GM21576 (cell line): ENCODE measurements around the gene SHISA2.
"Not testable (repeated sequence)": the region's sequence is repeated elsewhere in the genome, so short reads cannot be mapped to it uniquely, and the experiment has no call there.

ENCODE experiments used
- ATAC-seq: cut with Tn5 transposase; IDR thresholded peaks from one replicate; pipeline ENCODE4 v1.9.1; 2021; ENCODE audit warnings: mild to moderate bottlenecking, moderate library complexity; ENCODE audit not compliant: unreplicated experiment

SHISA2 gene

GRCh38 chr13:26051657-26052311 lies at the start of gene SHISA2:
Gene SHISA2 (minus strand): TSS chr13:26052016. CDS start chr13:26050975, 1,041 bp downstream.
- ATAC-seq: no peak

- ATAC-seq: no peak
These were observed 44.2 kb upstream of the SHISA2 start for GRCh38 chr13:26095846-26096610.

- no peak for ATAC-seq
These were observed 43.5 kb upstream of the SHISA2 start for GRCh38 chr13:26095338-26095737.

- not testable (repeated sequence) for ATAC-seq
These were observed 25.0 kb upstream of the SHISA2 start for GRCh38 chr13:26076821-26077220.

- ATAC-seq: no peak
These were observed 23.7 kb upstream of the SHISA2 start for GRCh38 chr13:26075498-26075897.

GRCh38 chr13:26074706-26075105 lies 22.9 kb upstream of the SHISA2 start:
- no peak for ATAC-seq

- not testable (repeated sequence) for ATAC-seq
These were observed 20.5 kb upstream of the SHISA2 start for GRCh38 chr13:26072335-26072734.

- no peak for ATAC-seq
These were observed 19.9 kb upstream of the SHISA2 start for GRCh38 chr13:26071691-26072090.

- not testable (repeated sequence) for ATAC-seq
These were observed 17.8 kb upstream of the SHISA2 start for GRCh38 chr13:26069642-26070041.

- ATAC-seq: not testable (repeated sequence)
These were observed 16.6 kb upstream of the SHISA2 start for GRCh38 chr13:26068372-26068771.

GRCh38 chr13:26067601-26068000 lies 15.8 kb upstream of the SHISA2 start:
- ATAC-seq: no peak

- not testable (repeated sequence) for ATAC-seq
These were observed 14.7 kb upstream of the SHISA2 start for GRCh38 chr13:26066492-26066891.

GRCh38 chr13:26062853-26063444 lies 11.1 kb upstream of the SHISA2 start:
- no peak for ATAC-seq

- ATAC-seq: no peak
These were observed 10.1 kb upstream of the SHISA2 start for GRCh38 chr13:26061947-26062346.

- no peak for ATAC-seq
These were observed 9.4 kb upstream of the SHISA2 start for GRCh38 chr13:26061256-26061655.

- ATAC-seq: no peak
These were observed 8.5 kb upstream of the SHISA2 start for GRCh38 chr13:26060357-26060756.

GRCh38 chr13:26058704-26059103 lies 6.9 kb upstream of the SHISA2 start:
- ATAC-seq: no peak

GRCh38 chr13:26054896-26055295 lies 3.1 kb upstream of the SHISA2 start:
- ATAC-seq: no peak

- ATAC-seq: no peak
These were observed 1.7 kb upstream of the SHISA2 start for GRCh38 chr13:26053418-26053980.

GRCh38 chr13:26052337-26052736 lies 521 bp upstream of the SHISA2 start:
- ATAC-seq: no peak

- no peak for ATAC-seq
These were observed 572 bp downstream of the SHISA2 start for GRCh38 chr13:26051231-26051656.
